GM10266 (cell line): ENCODE results near the gene BIRC5.

Experiments
- DNase-seq: peaks from one replicate; pipeline ENCODE4 v3.0.0; 2012; ENCODE audit errors: extremely low spot score
- TF ChIP-seq, protein P1 (sequence below): IDR thresholded peaks from 2 replicates; pipeline ENCODE4 v1.5.1; 2012; ENCODE audit warnings: mild to moderate bottlenecking, low read depth; ENCODE audit not compliant: control insufficient read depth, insufficient read depth; ENCODE audit errors: missing control alignments

The BIRC5 gene

GRCh38 chr17:78271419-78272170, 57.5 kb downstream of the BIRC5 start:
- DNase-seq = no peak
- TF ChIP-seq, protein P1, sequence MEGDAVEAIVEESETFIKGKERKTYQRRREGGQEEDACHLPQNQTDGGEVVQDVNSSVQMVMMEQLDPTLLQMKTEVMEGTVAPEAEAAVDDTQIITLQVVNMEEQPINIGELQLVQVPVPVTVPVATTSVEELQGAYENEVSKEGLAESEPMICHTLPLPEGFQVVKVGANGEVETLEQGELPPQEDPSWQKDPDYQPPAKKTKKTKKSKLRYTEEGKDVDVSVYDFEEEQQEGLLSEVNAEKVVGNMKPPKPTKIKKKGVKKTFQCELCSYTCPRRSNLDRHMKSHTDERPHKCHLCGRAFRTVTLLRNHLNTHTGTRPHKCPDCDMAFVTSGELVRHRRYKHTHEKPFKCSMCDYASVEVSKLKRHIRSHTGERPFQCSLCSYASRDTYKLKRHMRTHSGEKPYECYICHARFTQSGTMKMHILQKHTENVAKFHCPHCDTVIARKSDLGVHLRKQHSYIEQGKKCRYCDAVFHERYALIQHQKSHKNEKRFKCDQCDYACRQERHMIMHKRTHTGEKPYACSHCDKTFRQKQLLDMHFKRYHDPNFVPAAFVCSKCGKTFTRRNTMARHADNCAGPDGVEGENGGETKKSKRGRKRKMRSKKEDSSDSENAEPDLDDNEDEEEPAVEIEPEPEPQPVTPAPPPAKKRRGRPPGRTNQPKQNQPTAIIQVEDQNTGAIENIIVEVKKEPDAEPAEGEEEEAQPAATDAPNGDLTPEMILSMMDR = no peak

GRCh38 chr17:78272181-78272913, 58.3 kb downstream of the BIRC5 start:
- DNase-seq = no peak
- TF ChIP-seq, protein P1 = no peak

GRCh38 chr17:78272914-78273258, 58.8 kb downstream of the BIRC5 start:
- TF ChIP-seq, protein P1 = no peak
- DNase-seq = no peak

- DNase-seq = no peak
- TF ChIP-seq, protein P1 = no peak
Observed at GRCh38 chr17:78273813-78274212, 59.8 kb downstream of the BIRC5 start.
